ENCODE results near the gene FGF6.

FGF6 gene

GRCh38 chr12:4447151-4447550 is 1.5 kb upstream of the FGF6 start:
- DNase-seq (ENCODE audit: low spot score) = no peak

- no peak for DNase-seq (ENCODE audit: low spot score)
Observed at GRCh38 chr12:4446335-4446734, 720 bp upstream of the FGF6 start.

GRCh38 chr12:4444031-4444430 is 1.6 kb downstream of the FGF6 start:
- DNase-seq (ENCODE audit: low spot score) = no peak

GRCh38 chr12:4443616-4444015 is 2.0 kb downstream of the FGF6 start:
- no peak for DNase-seq (ENCODE audit: low spot score)

- DNase-seq (ENCODE audit: low spot score) = no peak
Observed at GRCh38 chr12:4441355-4442335, 4.0 kb downstream of the FGF6 start.

GRCh38 chr12:4440187-4440941 is 5.3 kb downstream of the FGF6 start:
- DNase-seq (ENCODE audit: low spot score) = no peak

- DNase-seq (ENCODE audit: low spot score) = no peak
Observed at GRCh38 chr12:4439736-4440135, 5.9 kb downstream of the FGF6 start.

GRCh38 chr12:4438834-4439596 is 6.6 kb downstream of the FGF6 start:
- no peak for DNase-seq (ENCODE audit: low spot score)

- no peak for DNase-seq (ENCODE audit: low spot score)
Observed at GRCh38 chr12:4435537-4435936, 10.1 kb downstream of the FGF6 start.

GRCh38 chr12:4434706-4435425 is 10.7 kb downstream of the FGF6 start:
- DNase-seq (ENCODE audit: low spot score) = no peak

- DNase-seq (ENCODE audit: low spot score) = no peak
Observed at GRCh38 chr12:4434301-4434700, 11.3 kb downstream of the FGF6 start.

GRCh38 chr12:4433745-4434058 is 11.9 kb downstream of the FGF6 start:
- no peak for DNase-seq (ENCODE audit: low spot score)

GRCh38 chr12:4432878-4433744 is 12.5 kb downstream of the FGF6 start:
- no peak for DNase-seq (ENCODE audit: low spot score)

- no peak for DNase-seq (ENCODE audit: low spot score)
Observed at GRCh38 chr12:4431866-4432265, 13.7 kb downstream of the FGF6 start.

GRCh38 chr12:4431436-4431835 is 14.2 kb downstream of the FGF6 start:
- DNase-seq (ENCODE audit: low spot score) = no peak

GRCh38 chr12:4424422-4424821 is 21.2 kb downstream of the FGF6 start:
- DNase-seq (ENCODE audit: low spot score) = no peak

- DNase-seq (ENCODE audit: low spot score) = no peak
Observed at GRCh38 chr12:4423528-4424195, 22.0 kb downstream of the FGF6 start.

GRCh38 chr12:4422985-4423384 is 22.6 kb downstream of the FGF6 start:
- no peak for DNase-seq (ENCODE audit: low spot score)

- peak; percentile 61 for DNase-seq (ENCODE audit: low spot score)
Observed at GRCh38 chr12:4421590-4422031, 24.0 kb downstream of the FGF6 start.

- DNase-seq (ENCODE audit: low spot score) = no peak
Observed at GRCh38 chr12:4420138-4420670, 25.4 kb downstream of the FGF6 start.

Data from SW480 (cell line).